AG09319 (cell line): ENCODE measurements around the gene ESPNL.
A peak's percentile ranks its signal among the peaks of the same experiment; 100 is the strongest.

Experiments
- DNase-seq: peaks from one replicate; pipeline ENCODE4 v3.0.0-alpha.2; 2010; ENCODE audit warnings: low read depth; ENCODE audit errors: extremely low read depth
- TF ChIP-seq, protein P1 (sequence below): IDR thresholded peaks from 2 replicates; pipeline ENCODE4 v1.5.1; 2011; ENCODE audit warnings: low read depth, mild to moderate bottlenecking, inconsistent platforms, low read length, moderate library complexity

The ESPNL gene

DNA sequence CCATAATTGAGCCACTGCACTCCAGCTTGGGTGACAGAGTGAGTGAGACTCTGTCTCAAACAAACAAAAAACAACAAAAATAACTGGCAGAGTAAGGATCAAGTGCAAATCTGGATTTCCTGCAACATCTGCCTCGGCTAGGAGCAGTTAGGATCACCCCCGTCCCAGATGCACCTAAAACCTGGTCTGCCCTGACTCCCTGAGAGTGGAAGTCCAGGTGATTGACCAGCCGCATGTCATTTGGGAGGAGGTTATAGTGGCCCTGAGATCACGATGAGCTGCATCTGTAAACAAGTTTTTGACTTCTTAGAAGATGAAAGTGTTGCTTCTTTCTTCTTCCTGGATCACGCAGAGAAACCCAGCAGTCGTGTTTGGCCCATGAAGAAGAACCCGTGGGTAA is 5.0 kb upstream of the ESPNL start:
- TF ChIP-seq, protein P1, sequence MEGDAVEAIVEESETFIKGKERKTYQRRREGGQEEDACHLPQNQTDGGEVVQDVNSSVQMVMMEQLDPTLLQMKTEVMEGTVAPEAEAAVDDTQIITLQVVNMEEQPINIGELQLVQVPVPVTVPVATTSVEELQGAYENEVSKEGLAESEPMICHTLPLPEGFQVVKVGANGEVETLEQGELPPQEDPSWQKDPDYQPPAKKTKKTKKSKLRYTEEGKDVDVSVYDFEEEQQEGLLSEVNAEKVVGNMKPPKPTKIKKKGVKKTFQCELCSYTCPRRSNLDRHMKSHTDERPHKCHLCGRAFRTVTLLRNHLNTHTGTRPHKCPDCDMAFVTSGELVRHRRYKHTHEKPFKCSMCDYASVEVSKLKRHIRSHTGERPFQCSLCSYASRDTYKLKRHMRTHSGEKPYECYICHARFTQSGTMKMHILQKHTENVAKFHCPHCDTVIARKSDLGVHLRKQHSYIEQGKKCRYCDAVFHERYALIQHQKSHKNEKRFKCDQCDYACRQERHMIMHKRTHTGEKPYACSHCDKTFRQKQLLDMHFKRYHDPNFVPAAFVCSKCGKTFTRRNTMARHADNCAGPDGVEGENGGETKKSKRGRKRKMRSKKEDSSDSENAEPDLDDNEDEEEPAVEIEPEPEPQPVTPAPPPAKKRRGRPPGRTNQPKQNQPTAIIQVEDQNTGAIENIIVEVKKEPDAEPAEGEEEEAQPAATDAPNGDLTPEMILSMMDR = no peak

DNA sequence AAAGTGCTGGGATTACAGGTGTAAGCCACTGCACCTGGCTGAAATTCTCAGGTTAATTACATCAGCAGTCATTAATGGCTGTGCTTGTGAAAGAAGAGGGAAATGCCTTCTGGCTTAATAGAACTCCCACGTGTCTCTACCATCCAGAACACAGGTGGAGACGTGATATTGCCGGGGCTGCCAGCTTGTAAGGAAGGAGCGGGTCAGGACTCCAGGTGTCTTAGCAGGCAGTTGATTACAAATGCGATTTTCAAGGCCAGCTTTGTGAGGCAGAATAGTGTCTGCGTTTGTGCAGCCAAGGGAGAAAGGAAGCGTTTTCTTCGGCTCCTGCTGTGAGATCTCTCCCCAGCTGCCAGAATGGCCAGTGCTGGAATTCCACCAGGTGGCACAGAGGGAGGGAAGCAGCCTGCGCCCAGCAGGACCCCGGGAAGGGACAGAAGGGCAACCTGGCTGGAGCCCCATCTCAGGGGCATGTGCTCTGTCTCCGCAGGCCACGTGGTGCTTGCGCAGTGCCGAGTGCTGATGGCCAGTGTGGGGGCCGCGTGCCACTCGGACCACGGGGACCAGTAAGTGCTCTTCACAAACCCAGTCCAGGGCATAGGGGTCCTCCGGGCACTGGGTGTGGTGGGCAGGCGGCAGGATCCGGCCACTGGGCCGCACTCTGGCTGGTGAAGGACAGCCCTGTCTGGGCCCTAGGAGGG is 3.7 kb upstream of the ESPNL start:
- TF ChIP-seq, protein P1 = no peak
- no peak for DNase-seq

More for the DNA sequence above, 5.0 kb upstream of the ESPNL start:
- no peak for DNase-seq

DNA sequence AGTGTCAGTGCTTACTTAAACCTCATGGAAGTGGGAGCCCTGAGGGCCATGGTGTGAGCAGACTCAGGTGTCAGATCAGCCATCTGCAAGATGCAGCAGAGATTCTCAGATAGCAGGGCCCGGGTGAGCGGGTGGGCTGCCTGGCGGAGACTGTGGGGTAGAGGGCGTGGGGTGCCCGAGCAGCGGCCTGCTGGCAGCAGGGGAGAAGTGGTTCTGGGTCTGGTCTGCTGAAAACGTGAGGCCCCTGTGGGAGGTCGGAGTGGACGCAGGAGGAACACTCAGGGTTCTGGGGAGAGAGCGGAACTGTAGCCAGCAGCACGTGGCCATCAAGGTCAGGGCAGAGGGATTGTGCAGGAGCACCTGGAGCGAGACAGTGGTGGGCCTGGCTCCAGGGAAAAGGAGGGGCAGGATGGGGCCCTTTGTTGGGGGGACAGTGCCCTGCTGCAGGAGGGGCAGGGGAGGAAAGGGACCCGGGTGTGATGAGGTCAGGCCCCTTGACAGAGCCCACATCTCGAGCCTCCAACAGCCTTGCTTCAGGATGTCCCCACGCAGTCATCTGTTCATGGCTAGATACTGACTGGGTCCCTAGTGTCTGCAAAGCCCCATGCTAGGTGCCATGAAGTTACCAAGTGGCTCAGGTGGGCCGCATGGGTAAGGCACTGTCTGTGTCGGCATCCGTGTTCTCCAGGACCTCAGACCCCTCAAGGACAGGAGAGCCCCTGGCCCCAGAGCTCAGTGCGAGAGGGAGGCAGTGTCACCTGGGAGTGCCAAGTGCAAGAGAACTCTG is 2.7 kb upstream of the ESPNL start:
- TF ChIP-seq, protein P1 = no peak
- DNase-seq = no peak

DNA sequence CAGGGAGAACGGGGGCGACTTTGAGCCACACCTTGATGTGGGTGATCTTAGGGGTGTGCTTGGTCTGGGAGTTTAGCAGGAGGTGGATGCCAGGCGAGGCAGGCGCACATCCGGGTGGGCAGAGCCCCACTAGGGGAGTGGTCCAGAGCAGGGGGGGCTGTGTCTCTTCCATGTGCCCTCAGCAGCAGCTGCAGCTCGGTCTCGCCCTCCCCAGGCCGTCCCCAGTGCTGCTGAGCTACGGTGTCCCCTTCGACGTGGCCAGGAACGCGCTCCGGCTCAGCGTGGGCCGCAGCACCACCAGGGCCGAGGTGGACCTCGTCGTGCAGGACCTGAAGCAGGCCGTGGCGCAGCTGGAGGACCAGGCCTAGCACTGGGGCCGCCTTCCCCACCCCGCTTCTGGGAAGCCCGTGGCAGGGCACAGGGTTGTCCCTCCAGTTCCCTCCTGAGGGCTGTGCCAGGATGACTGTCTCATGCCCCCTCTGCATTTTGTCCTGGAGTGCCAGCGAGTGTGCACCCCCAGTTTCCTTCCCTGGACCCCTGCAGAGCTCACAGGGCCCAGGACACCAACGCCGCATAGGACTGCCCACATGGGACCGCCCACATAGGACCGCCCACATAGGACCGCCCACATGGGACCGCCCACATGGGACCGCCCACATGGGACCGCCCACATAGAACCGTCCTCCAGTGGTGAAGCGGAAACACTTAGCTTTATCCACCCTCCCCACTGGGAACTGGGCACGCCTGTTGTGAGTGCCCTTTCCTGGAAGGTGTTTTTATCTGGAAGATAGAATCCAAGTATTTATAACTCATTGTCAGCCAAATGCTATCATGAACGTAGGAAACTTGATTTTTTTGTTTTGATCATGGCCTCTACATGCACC is 1.9 kb upstream of the ESPNL start:
- TF ChIP-seq, protein P1 = no peak
- DNase-seq = peak; percentile 15

- TF ChIP-seq, protein P1 = no peak
- peak; percentile 4 for DNase-seq
These were observed 1.0 kb upstream of the ESPNL start for GRCh38 chr2:238098901-238099713.

- TF ChIP-seq, protein P1 = no peak
- DNase-seq = no peak
These were observed 459 bp upstream of the ESPNL start for GRCh38 chr2:238099714-238100048.
